ENCODE results near the gene L3MBTL2.

Gene L3MBTL2

GRCh38 chr22:41260871-41261270 lies 55.8 kb downstream of the L3MBTL2 start:
- Histone ChIP-seq H3K9me3 (replicated peaks; ENCODE audit: low read length) (no peaks in the 10 kb centered on the region), H3K4me1 (ENCODE audit: control insufficient read depth, insufficient read depth, low read length) (peaks cover 17% of the 10 kb centered on the region), H3K4me2 (ENCODE audit: low read length) (no peak overlapping the region), H3K27me3 (ENCODE audit: control insufficient read depth, insufficient read depth, low read length) (no peaks in the 10 kb centered on the region), H3K36me3 (ENCODE audit: insufficient read depth, low read length) (peaks cover 88% of the 10 kb centered on the region), H3K4me3 (ENCODE audit: low read length) (no peak overlapping the region), H3K9ac (ENCODE audit: low read depth, low read length) (no peak overlapping the region)

DNA sequence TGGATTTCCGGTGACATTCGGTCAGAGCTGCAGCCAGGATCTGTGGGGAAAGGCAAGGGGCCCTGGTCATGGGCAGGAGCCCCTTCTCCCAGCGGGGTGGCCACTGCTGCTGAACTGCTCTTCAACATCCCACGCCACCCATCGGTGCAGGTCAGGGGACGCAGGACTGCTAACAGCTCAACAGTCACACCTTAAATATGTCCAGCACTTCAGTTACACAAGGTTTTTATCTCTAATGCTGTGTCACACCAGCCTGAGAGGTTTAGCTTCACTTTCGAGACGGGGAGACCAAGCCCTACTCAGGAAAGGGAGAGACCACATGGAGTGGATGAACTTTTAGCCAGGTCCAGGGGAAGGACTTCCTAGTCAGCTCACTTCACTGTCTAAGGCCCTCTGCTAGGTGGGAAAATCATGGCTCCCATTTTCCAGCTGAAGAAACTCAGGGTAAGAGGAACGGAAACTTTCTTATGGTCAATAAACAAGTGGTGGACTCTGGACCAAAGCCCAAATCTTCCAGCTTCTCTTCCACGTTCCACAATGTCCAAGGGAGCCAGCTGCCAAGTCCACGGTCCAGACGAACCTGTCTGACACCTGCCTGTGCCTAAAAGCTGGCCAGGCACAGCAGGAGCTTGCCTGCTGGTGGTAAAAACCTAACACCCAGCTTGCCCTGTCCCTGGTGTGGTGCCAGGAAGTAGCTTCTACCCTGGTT lies 56.6 kb downstream of the L3MBTL2 start:
- Histone ChIP-seq H3K27me3 (ENCODE audit: control insufficient read depth, insufficient read depth, low read length) (no peaks in the 10 kb centered on the region), H3K36me3 (ENCODE audit: insufficient read depth, low read length) (peaks cover 80% of the 10 kb centered on the region), H3K4me1 (ENCODE audit: control insufficient read depth, insufficient read depth, low read length) (peaks cover 9% of the 10 kb centered on the region), H3K9me3 (replicated peaks; ENCODE audit: low read length) (no peaks in the 10 kb centered on the region), H3K4me2 (ENCODE audit: low read length) (no peak overlapping the region), H3K4me3 (ENCODE audit: low read length) (no peak overlapping the region), H3K9ac (ENCODE audit: low read depth, low read length) (no peak overlapping the region)

DNA sequence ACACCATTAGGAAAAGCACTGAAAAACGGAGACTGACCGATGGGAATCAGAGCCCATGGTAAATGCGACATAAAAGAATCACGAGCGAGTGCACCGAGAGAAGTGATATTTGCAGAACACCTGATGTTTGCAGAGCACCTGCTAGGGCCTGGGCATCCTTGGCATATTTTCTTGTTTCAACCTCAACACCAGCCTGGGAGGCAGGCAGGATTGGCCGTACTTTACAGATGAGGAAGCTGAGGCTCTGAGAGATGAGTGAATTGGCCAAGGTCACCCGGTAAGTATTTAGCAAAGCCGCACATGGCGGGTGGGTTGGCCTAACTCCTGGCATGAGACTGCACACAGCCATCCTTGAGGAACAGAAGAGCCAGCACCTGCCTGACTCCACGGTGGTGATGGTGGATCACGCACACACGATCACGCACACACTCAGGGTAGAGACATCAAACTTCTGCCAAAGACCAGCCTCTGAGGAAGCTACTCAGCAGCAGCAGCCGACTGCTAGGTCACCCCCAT lies 57.2 kb downstream of the L3MBTL2 start:
- Histone ChIP-seq H3K4me3 (ENCODE audit: low read length) (no peak overlapping the region), H3K9me3 (replicated peaks; ENCODE audit: low read length) (no peaks in the 10 kb centered on the region), H3K36me3 (ENCODE audit: insufficient read depth, low read length) (peaks cover 77% of the 10 kb centered on the region), H3K27me3 (ENCODE audit: control insufficient read depth, insufficient read depth, low read length) (no peaks in the 10 kb centered on the region), H3K9ac (ENCODE audit: low read depth, low read length) (no peak overlapping the region), H3K4me2 (ENCODE audit: low read length) (no peak overlapping the region), H3K4me1 (ENCODE audit: control insufficient read depth, insufficient read depth, low read length) (peaks cover 2% of the 10 kb centered on the region)

- no peak overlapping the region for H3K4me2 ChIP-seq (ENCODE audit: low read length)
- no peaks in the 10 kb centered on the region for H3K9me3 ChIP-seq (replicated peaks; ENCODE audit: low read length)
- H3K27me3 ChIP-seq (ENCODE audit: control insufficient read depth, insufficient read depth, low read length) = no peaks in the 10 kb centered on the region
- no peak overlapping the region for H3K9ac ChIP-seq (ENCODE audit: low read depth, low read length)
- no peak overlapping the region for H3K4me3 ChIP-seq (ENCODE audit: low read length)
- peaks cover 78% of the 10 kb centered on the region for H3K36me3 ChIP-seq (ENCODE audit: insufficient read depth, low read length)
- H3K4me1 ChIP-seq (ENCODE audit: control insufficient read depth, insufficient read depth, low read length) = no peaks in the 10 kb centered on the region
These were observed 58.6 kb downstream of the L3MBTL2 start for GRCh38 chr22:41263704-41264103.

DNA sequence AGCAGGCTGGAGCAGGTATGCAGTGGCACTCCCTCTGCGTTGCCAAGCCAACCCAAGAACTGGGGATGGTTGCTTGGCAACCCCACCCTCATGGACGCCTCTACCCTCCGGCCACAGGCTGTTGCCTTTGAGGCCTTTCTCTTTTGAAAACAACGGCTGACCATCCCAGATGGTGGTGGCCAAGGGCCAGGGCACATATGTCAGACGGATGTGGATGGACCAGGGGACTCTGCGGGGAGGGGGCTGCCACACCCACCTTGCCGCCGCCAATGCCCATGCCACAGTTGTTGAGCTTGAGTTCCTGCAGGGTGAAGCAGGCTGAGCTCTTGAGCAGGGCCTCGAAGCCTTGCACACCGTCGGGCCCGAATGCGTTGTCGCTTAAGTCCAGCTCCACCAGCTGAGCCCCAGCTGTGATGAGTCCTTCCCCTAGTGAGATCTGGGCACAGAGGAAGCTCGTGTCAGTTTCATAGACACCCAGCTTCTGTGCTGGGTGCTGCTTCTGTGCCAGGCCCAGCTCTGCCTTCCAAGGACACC lies 59.4 kb downstream of the L3MBTL2 start:
- peaks cover 80% of the 10 kb centered on the region for H3K36me3 ChIP-seq (ENCODE audit: insufficient read depth, low read length)
- no peaks in the 10 kb centered on the region for H3K9me3 ChIP-seq (replicated peaks; ENCODE audit: low read length)
- no peaks in the 10 kb centered on the region for H3K4me1 ChIP-seq (ENCODE audit: control insufficient read depth, insufficient read depth, low read length)
- no peak overlapping the region for H3K4me3 ChIP-seq (ENCODE audit: low read length)
- no peak overlapping the region for H3K9ac ChIP-seq (ENCODE audit: low read depth, low read length)
- H3K4me2 ChIP-seq (ENCODE audit: low read length) = no peak overlapping the region
- no peaks in the 10 kb centered on the region for H3K27me3 ChIP-seq (ENCODE audit: control insufficient read depth, insufficient read depth, low read length)

- H3K9ac ChIP-seq (ENCODE audit: low read depth, low read length) = no peak overlapping the region
- no peak overlapping the region for H3K4me2 ChIP-seq (ENCODE audit: low read length)
- H3K27me3 ChIP-seq (ENCODE audit: control insufficient read depth, insufficient read depth, low read length) = no peaks in the 10 kb centered on the region
- no peaks in the 10 kb centered on the region for H3K4me1 ChIP-seq (ENCODE audit: control insufficient read depth, insufficient read depth, low read length)
- H3K36me3 ChIP-seq (ENCODE audit: insufficient read depth, low read length) = peaks cover 67% of the 10 kb centered on the region
- no peaks in the 10 kb centered on the region for H3K9me3 ChIP-seq (replicated peaks; ENCODE audit: low read length)
- H3K4me3 ChIP-seq (ENCODE audit: low read length) = no peak overlapping the region
These were observed 62.8 kb downstream of the L3MBTL2 start for GRCh38 chr22:41267958-41268357.

GRCh38 chr22:41271787-41272186 lies 66.7 kb downstream of the L3MBTL2 start:
- Histone ChIP-seq H3K36me3 (ENCODE audit: insufficient read depth, low read length) (peaks cover 73% of the 10 kb centered on the region), H3K9ac (ENCODE audit: low read depth, low read length) (no peak overlapping the region), H3K27me3 (ENCODE audit: control insufficient read depth, insufficient read depth, low read length) (no peaks in the 10 kb centered on the region)

GRCh38 chr22:41273128-41273527 lies 68.0 kb downstream of the L3MBTL2 start:
- no peaks in the 10 kb centered on the region for H3K27me3 ChIP-seq (ENCODE audit: control insufficient read depth, insufficient read depth, low read length)
- H3K4me1 ChIP-seq (ENCODE audit: control insufficient read depth, insufficient read depth, low read length) = no peaks in the 10 kb centered on the region
- no peak overlapping the region for H3K9ac ChIP-seq (ENCODE audit: low read depth, low read length)
- no peak overlapping the region for H3K4me3 ChIP-seq (ENCODE audit: low read length)
- no peak overlapping the region for H3K4me2 ChIP-seq (ENCODE audit: low read length)
- H3K9me3 ChIP-seq (replicated peaks; ENCODE audit: low read length) = no peaks in the 10 kb centered on the region
- peaks cover 71% of the 10 kb centered on the region for H3K36me3 ChIP-seq (ENCODE audit: insufficient read depth, low read length)

More at GRCh38 chr22:41271787-41272186, 66.7 kb downstream of the L3MBTL2 start:
- H3K4me1 ChIP-seq (ENCODE audit: control insufficient read depth, insufficient read depth, low read length) = no peaks in the 10 kb centered on the region
- no peaks in the 10 kb centered on the region for H3K9me3 ChIP-seq (replicated peaks; ENCODE audit: low read length)
- no peak overlapping the region for H3K4me3 ChIP-seq (ENCODE audit: low read length)
- no peak overlapping the region for H3K4me2 ChIP-seq (ENCODE audit: low read length)

DNA sequence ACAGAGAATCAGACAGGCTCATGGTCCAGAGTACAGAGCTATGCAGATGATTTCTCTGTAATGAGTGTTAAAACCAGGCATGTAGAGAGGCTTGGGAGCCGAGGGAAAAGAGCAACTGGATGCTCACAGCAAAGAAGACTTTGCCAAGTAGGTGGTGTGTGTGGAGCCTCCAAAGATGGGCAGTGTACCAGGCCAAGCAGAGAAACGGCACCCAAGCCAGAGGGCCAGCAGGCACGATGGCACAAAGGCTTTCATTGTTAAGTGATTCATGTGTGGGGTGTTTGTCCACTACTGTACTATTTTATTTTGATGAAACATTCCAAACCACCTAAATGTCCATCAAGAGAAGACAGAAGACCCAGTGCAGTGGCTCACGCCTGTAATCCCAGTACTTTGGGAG lies 69.7 kb downstream of the L3MBTL2 start:
- H3K4me3 ChIP-seq (ENCODE audit: low read length) = no peak overlapping the region
- H3K9me3 ChIP-seq (replicated peaks; ENCODE audit: low read length) = no peaks in the 10 kb centered on the region
- peaks cover 73% of the 10 kb centered on the region for H3K36me3 ChIP-seq (ENCODE audit: insufficient read depth, low read length)
- H3K27me3 ChIP-seq (ENCODE audit: control insufficient read depth, insufficient read depth, low read length) = no peaks in the 10 kb centered on the region
- H3K4me2 ChIP-seq (ENCODE audit: low read length) = no peak overlapping the region
- no peak overlapping the region for H3K9ac ChIP-seq (ENCODE audit: low read depth, low read length)
- no peaks in the 10 kb centered on the region for H3K4me1 ChIP-seq (ENCODE audit: control insufficient read depth, insufficient read depth, low read length)

GRCh38 chr22:41280065-41280464 lies 75.0 kb downstream of the L3MBTL2 start:
- H3K9ac ChIP-seq (ENCODE audit: low read depth, low read length) = no peak overlapping the region

GRCh38 chr22:41280854-41281253 lies 75.7 kb downstream of the L3MBTL2 start:
- Histone ChIP-seq H3K4me3 (ENCODE audit: low read length) (no peak overlapping the region), H3K36me3 (ENCODE audit: insufficient read depth, low read length) (peaks cover 74% of the 10 kb centered on the region), H3K4me1 (ENCODE audit: control insufficient read depth, insufficient read depth, low read length) (peaks cover 14% of the 10 kb centered on the region)

More at GRCh38 chr22:41280065-41280464, 75.0 kb downstream of the L3MBTL2 start:
- Histone ChIP-seq H3K27me3 (ENCODE audit: control insufficient read depth, insufficient read depth, low read length) (no peaks in the 10 kb centered on the region), H3K9me3 (replicated peaks; ENCODE audit: low read length) (no peaks in the 10 kb centered on the region), H3K36me3 (ENCODE audit: insufficient read depth, low read length) (peaks cover 78% of the 10 kb centered on the region), H3K4me2 (ENCODE audit: low read length) (no peak overlapping the region), H3K4me3 (ENCODE audit: low read length) (no peak overlapping the region), H3K4me1 (ENCODE audit: control insufficient read depth, insufficient read depth, low read length) (peaks cover 13% of the 10 kb centered on the region)

More at GRCh38 chr22:41280854-41281253, 75.7 kb downstream of the L3MBTL2 start:
- Histone ChIP-seq H3K4me2 (ENCODE audit: low read length) (no peak overlapping the region), H3K9ac (ENCODE audit: low read depth, low read length) (no peak overlapping the region), H3K9me3 (replicated peaks; ENCODE audit: low read length) (no peaks in the 10 kb centered on the region), H3K27me3 (ENCODE audit: control insufficient read depth, insufficient read depth, low read length) (no peaks in the 10 kb centered on the region)
